HG03439 (cell line): ENCODE measurements around the gene KIF2A.
"Not testable (repeated sequence)": the region's sequence is repeated elsewhere in the genome, so short reads cannot be mapped to it uniquely, and the experiment has no call there.

Source experiments
- ATAC-seq: cut with Tn5 transposase; IDR thresholded peaks from one replicate; pipeline ENCODE4 v1.9.1; 2021; ENCODE audit warnings: mild to moderate bottlenecking, moderate library complexity; ENCODE audit not compliant: unreplicated experiment

Gene KIF2A

DNA sequence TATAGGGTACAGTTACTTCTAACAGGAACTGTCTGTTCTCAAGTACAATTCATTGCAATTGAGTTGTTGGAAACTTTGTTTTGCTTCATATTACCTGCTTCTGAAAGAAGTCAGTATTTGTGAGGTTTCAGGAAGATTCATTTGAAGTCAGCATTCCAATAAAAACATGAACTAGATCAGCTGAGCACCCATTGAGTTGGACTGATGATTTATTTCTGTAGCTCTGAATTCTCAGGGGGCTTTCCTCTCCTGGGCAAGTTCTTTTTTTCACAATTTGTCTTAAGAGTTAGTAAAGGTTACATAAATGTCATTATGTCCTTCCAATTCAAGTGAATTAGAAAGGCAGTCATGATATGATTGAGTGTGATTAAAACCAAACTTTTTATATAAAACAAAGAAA is 16.2 kb upstream of the KIF2A start:
- ATAC-seq: no peak

DNA sequence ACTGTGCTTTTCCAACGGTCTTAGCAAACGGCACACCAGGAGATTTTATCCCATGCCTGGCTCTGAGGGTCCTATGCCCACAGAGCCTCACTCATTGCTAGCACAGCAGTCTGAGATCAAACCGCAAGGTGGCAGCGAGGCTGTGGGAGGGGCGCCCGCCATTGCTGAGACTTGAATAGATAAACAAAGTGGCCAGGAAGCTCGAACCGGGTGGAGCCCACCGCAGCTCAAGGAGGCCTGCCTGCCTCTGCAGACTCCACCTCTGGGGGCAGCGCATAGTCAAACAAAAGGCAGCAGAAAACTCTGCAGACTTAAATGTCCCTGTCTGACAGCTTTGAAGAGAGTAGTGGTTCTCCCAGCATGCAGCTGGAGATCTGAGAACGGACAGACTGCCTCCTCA is 14.2 kb upstream of the KIF2A start:
- not testable (repeated sequence) for ATAC-seq

DNA sequence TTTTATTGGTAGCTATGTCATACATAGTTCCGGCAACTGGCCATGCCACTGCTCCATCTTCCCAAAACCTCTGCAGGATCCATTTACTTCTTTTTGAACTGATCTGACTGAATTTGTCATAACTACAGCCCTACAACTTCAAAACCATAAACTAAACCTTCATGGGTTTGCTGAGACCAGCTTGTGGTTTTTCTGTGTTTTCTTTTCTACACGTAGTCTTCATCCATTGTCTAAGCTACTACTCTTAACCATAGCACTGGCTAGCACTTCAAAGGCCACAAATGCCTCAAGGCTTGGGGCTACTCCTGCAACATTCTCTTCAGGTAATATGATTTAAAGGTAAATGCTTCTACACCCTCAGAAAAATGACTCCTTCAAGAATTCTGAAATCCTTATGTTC is 9.0 kb upstream of the KIF2A start:
- ATAC-seq: no peak

DNA sequence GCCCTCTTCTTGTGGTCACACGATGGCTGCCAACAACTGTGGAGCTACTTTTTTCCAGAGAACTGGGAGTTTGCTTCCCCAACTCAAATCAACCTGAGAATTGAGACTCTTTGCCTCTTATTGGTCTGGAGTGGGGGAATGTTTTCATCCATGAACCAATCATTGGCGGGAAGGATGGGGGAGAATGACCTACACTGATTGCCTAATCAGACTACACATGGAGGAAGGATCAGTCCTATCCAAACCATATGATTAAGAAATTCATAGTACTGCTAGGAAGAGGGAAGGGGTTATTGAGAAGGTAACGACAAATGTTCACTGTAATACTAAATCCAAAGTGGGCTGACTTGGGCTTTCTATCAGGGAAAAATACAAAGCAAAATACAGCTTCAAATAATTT is 7.9 kb upstream of the KIF2A start:
- no peak for ATAC-seq

GRCh38 chr5:62299101-62299500 is 6.9 kb upstream of the KIF2A start:
- ATAC-seq: no peak

GRCh38 chr5:62299600-62299999 is 6.4 kb upstream of the KIF2A start:
- ATAC-seq: no peak

- no peak for ATAC-seq
Measured at GRCh38 chr5:62305358-62305714, 670 bp upstream of the KIF2A start.

GRCh38 chr5:62306323-62306895 is 403 bp downstream of the KIF2A start:
- ATAC-seq: peak; percentile 38

DNA sequence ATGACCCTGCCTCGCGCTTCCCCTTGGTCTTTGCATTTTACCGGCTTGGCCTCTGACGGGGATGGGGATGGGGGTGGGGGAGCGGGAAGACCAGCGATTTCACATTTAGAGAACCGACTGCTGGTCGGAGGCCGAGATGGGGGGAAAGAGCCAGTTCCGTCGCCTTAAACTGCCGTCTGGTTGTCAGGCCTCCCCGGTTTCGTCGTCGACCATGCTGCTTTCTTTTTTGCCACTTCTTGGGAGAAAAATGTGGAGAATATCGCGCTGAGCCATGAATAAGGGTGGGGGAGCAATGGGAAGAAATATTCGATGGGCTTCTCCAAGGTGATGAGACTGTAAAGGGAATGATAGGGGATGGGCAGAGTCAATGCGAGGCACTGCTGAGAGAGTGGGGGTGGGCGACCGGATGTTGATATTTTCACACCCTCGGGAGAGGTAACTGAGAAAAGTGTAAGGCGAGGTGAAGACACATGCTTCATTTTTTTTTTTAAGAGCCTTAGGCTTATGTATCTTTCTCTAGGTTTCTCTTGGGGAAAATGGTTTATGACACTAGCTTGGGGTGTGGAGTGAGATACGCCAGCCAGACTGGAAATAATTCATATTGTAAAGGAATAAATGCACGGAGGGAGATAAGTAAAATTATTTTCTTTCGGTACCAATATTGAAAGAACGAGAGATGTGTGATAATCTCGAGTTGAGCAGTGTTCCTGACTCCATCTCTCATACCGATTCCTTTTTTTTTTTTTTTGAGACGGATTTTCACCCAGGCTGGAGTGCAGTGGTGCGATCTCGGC is 1.1 kb downstream of the KIF2A start:
- ATAC-seq: peak; percentile 1

DNA sequence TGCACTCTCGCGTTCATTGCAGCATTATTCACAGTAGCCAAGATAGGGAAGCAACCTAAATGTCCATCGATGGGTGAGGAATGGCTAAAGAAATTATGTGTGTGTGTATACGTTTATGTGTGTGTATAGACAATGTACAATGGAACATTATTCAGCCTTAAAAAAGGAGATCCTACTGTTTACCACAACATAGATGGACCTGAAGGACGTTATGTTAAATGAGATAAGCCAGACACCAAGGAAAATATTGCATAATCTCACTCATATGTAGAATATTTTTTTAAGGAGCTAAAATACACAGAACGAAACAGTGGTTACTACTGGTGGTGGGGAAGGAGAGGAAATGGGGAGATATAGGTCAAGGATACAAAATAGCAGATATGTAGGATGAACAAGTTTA is 2.4 kb downstream of the KIF2A start:
- ATAC-seq: no peak

DNA sequence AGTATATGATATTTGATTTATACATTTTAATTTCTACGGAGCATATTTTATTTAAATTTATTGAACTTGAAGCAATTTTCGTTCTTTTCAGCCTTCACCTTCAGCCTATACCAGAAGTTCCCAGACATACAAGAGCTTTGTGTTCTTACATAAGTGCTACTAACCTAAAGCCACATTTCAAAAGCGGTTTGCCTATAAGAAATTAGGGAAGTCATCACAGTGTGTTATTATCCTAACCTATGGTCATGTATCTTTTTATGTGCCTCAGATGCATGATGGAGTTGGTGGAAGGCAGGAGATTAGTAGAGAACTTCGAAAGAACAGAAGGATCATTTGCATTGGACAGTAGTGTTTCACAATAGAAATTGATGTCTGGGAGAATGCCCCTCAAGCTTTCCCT is 3.1 kb downstream of the KIF2A start:
- no peak for ATAC-seq

GRCh38 chr5:62310426-62311143 is 4.6 kb downstream of the KIF2A start:
- no peak for ATAC-seq

- ATAC-seq: no peak
Measured at GRCh38 chr5:62312036-62312435, 6.0 kb downstream of the KIF2A start.

- ATAC-seq: no peak
Measured at GRCh38 chr5:62312674-62313073, 6.7 kb downstream of the KIF2A start.

DNA sequence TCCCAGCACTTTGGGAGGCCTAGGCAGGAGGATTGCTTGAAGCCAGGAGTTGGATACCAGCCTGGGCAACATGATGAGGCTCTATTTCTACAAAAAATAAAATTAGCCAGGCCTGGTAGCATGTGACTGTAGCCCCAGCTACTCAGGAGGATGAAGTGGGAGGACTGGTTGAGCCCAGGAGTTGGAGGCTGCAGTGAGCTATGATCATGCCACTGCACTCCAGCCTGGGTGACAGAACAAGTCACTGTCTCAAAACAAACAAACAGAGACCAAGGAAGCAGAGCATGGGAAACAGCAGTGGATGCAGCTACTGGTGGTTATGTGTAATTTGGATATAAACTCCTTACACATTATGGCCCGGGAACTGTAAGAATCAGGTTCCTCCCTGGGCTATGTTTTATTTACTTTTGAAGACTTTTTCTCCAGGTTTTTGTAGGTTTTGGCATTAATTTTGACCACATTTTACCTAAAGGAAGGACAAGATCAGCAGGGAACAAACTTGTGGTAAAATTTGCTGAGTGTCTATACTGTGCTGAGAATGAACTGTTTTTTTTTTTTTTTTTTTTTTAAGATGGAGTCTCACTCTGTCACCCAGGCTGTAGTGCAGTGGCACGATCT is 8.3 kb downstream of the KIF2A start:
- ATAC-seq: no peak

GRCh38 chr5:62315376-62316175 is 9.6 kb downstream of the KIF2A start:
- no peak for ATAC-seq

- ATAC-seq: no peak
Measured at GRCh38 chr5:62316176-62316502, 10.1 kb downstream of the KIF2A start.

DNA sequence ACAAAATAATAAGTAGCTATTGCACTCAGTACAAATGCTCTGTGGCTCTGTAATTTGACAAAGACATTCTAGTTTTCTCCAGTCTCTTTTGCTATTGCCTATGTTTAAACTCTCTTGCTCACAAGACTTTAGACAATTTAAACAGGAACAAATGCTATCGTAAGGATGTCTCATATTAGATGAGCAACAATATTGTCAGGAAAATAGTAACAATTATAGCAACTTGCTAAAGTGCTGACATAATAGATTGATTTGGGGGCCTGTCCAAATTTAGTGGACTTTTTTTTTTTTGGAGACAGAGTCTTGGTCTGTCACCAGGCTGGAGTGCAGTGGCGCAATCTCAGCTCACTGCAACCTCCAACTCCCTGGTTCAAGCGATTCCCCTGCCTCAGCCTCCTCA is 11.8 kb downstream of the KIF2A start:
- ATAC-seq: no peak

DNA sequence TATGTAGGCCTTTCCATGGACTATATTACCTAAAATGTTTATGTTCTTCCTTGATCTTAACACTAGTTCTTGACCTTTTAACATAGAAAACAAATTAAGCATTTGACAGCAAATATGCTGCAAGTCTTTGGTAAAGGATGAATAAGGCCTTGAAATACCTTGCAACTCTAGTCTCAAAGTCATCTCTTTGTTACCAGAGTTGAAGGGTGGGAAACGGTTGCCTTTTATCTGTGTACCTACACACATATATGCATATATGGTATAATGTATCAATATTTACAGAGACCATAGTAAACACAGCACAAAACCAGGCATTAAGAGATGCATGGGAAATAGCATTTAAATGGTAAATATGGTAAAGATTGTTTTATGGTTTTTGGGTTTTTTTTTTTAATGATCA is 16.5 kb downstream of the KIF2A start:
- ATAC-seq: no peak

DNA sequence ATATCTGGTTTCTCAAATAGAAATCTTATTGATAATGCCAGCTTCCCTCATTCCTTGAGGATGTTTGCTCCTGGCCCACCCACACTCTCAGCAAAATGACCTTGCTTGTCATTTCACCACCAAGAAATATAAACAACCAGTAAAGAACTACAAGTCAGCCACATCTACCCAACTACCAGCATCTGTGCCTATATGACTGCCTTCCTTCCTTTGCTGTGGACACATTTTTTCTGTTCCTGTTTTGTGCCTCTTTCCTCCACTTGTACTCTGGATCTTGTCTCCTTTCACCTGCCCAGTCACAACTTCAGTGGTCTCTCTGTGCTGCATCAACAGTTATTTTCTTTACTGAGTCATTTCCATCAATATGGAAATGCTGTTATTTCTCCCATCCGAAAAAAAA is 20.3 kb downstream of the KIF2A start:
- no peak for ATAC-seq

- ATAC-seq: no peak
Measured at GRCh38 chr5:62326702-62327101, 20.7 kb downstream of the KIF2A start.
